Hypothalamus (tissue), 51 donors: ENCODE measurements around the gene TMCO4.

Experiments used
- DNase-seq, 51 donors: peaks; one replicate each; lab custom pipeline; 2025; lab: John Stamatoyannopoulos, UW

Gene TMCO4

DNA sequence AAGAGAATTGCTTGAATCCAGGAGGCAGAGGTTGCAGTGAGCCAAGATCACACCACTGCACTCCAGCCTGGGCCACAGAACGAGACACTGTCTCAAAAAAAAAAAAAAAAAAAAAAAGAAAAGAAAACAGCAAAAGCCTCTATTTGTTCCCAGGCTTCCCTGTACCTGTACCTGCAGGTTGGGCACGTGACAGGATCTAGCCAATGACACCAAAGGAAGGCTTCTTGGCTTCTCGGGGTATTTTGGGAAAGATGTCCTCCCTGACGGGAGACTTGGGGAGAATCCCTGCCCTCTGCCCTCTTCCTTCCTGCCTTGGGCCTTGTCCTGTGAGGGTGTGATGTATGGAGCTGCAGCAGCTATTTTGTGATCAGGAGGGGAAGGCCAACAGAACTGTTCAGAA is 22.8 kb downstream of the TMCO4 start:
- no peak for DNase-seq

DNA sequence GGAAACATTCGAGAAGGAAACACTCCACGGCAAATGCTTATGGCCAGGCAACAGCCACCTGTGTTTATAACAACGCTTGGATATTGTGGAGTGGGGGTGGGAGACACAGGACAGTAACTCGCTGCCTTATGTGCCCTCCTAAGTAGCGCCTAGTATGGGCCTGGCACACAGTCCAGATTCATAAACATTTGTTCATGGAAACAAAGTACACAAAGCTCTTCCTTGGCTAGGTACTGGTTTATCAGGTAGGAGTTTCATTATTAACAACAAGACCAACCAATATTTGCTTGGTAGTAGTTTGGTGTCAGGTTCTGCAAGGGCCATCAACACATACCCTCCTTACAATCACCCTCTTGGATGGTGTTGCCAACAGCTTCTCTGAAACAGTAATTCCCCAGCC is 23.4 kb downstream of the TMCO4 start:
- DNase-seq = no peak

DNA sequence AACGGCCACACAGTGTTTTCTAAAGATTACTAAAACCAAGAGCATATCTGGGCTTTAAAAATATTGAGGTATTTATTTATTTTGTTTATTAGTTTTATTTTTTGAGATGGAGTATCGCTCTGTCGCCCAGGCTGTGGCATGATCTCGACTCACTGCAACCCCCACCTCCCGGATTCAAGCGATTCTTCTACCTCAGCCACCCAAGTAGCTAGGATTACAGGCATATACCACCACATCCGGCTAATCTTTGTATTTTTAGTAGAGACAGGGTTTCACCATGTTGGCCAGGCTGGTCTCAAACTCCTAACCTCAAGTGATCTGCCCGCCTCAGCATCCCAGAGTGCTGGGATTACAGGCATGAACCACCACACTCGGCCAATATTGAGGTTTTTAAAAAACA is 23.9 kb downstream of the TMCO4 start:
- DNase-seq = no peak

DNA sequence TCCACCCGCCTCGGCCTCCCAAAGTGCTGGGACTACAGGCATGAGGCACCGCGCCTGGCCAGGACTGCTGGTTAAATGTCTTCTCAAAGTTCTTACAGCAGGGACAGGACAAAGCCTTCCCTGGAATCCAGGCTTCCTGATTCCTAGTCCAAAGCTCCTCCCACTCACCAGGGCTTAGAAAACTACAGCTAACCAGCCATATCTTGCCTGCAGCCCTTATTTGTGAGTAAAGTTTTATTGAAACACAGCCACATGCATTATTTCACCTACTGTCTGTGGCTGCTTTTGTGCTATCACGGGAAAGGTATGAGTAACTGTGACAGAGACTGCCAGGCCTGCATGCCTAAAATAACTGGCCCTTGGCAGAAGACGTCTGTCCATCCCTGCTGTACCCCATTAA is 24.4 kb downstream of the TMCO4 start:
- no peak for DNase-seq

DNA sequence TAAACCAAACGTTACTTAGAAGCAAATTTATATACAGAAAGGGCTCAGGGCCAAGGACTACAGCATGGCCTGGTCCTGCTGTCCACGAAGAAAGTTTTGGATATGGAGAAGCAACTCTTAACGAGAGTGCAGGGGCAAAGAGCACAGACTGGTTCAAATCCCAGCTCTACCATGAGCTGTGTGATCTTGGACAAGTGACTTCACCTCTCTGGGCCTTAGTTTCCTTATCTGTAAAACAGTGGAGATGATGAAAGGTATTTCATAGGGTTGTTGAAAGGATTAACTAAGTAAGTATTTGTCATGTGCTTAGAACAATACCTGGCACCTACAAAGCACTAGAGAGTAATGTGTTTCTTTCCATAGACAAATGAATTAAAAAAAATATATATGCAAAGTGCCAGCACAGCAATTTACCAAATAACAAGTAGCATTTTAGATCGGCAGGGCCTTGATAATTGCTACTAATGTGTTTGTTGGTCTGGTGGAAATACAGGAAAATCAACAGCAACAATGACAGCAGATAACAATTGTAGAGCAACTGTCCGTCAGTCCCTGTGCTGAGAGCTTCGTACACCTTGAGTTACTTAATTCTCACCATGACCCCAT is 25.4 kb downstream of the TMCO4 start:
- no peak for DNase-seq

DNA sequence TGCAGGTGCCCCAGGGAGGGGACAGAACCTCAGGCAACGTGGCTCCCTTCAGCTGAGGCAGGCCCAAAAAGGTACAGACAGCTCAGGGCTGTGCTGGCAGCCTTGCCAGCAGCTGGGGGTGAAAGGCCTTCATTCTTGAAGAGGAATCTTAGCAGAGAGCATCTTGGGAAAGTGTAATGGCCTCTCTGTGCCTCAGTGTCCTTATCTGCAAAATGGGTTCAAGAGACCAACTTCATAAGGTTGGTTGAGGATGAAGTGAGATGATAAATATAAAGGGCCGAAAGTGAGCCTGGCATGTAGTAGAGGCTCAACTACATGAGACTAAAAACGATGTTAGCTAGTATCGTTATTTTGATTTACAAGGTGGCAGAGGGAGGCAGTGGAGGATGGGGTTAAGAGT is 26.2 kb downstream of the TMCO4 start:
- no peak for DNase-seq

DNA sequence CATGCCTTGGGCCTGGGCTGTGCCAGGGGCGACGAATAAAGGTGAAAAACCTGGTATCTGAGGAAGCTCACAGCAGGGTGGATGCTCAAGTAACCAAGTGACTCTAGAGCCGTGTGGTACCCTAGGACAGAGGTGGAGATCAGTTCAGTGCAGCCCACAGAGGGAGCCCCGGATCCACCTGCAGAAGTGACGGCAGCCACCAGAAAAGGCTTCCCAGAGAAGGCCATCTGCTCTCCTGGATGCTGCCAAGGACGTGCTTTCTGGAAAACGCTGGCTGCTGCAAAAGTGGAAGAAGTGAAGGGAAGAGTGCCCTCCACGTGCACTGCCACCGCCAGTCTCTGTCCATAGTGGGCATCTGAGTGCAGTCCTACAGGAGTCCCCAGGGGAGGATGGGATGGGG is 27.7 kb downstream of the TMCO4 start:
- no peak for DNase-seq

DNA sequence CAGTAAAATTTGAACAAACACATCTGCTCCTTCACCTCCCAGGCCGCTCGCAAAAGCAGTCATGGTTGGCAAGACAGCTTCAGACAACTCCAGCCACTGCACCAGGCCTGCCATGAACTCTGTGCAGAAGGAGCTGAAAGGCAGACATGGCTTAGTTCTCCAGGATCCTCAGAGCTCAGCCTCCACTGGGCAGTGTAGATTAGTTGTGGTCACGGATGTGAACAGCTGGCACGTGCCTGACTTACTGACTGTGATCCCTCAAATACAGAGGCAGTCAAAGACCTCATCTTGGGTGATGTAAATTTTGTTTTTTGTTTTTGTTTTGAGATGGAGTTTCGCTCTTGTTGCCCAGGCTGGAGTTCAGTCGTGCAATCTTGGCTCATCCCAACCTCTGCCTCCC is 28.4 kb downstream of the TMCO4 start:
- DNase-seq = no peak

DNA sequence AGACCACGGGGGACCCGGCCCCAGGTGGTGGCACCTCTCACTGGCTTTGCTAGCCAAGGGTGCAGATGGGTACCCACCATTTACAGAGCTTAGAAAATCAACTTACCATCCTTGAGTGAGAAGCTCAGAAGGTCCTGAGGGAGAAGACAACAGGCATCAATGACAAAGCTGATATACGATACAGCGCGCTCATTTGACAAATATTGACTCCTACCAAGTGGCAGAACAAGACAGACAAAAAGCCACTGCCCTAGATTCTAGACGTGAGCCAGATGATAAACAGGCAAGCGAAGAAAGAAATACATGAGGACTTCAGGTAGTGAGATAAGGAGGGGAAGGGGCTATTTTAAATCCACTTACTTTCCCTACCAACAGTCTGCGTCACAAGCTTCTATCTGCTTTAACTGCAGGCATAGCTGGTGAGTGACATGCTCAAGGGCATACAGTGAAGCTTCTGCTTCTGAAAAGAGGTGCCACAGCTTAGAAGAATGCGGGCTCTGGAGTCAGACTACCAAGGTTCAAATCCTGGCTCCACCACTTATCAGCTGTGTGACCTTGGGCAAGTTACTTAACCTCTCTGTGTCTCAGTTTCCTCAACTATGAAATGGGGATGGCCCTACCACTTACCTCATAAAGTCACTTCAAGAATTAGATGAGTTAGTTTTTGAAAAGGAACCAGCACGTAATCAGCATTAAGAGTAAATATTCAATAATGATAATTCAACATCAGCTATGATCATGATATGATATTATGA is 29.1 kb downstream of the TMCO4 start:
- no peak for DNase-seq

DNA sequence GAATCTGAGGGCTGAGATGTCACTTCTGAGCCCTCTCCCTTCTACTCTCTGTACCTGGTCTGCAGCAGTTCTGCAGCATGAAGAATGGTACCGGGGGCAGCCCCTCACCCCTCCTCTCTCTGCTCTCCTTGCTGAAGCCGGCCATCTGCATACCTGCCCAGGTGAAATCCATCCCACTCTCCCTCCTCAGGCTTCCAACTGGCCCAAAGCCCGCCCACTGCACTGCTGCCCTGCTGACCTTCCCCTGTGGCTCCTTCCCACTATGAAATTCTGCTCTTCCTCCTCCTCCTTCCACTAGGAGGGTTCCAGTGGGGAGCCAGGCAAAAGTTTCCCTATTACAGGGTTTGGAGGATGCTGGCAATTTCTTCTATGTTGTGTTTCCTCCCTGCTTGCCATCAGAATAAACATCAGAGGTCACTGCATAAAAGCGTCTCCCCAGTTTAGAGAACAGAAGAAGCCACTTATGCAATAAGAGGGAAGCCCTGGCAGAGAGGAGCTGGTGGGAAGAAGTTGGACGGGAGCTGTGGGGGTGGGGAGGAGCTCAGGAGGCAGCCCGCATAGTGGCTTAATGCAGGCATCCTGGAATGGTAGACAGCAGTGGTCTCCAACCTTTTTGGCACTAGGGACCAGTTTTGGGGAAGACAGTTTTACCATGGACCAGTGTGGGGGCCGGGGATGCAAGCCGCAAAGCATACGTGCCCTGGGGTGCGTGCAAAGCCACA is 30.3 kb downstream of the TMCO4 start:
- DNase-seq = no peak

DNA sequence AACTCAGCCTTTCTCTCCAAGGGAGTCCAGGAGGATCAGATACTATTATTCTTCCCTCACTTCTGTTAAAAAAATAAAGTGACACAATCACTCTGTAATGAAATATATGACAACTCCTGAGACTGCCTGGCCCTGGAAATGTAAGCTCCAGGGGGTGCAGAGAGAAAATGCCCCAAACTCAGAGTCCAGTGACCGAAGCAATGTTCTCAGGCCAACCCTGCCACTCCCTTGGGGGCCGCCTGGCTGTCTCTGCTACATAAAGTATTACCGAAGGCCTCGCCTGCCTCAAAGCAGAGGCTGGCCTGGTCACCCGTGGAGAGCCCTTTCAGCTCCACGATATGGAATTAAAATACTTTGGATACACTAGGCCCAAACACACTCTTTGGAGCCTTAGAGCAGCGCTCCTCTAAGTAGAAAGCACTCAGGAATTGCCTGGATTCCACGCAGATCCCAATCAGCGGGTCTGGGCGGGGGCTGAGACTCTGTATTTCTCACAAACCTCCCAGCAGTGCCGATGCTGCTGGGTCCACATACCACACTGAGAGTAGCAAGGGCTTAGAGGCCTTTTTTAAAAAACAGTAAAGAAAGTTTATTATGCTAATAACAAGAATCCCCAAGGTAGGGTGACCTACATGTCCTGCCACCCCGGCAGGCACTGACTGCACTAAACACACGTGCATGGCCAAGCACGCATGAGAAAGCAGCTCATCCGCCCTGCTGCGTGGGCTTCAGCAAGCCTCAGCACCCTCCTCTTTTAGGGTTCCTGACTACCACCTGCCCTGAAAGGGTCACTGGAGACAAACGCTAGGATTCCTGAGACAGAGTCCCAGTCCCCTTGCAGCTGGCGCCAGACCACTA is 31.1 kb downstream of the TMCO4 start:
- no peak for DNase-seq

DNA sequence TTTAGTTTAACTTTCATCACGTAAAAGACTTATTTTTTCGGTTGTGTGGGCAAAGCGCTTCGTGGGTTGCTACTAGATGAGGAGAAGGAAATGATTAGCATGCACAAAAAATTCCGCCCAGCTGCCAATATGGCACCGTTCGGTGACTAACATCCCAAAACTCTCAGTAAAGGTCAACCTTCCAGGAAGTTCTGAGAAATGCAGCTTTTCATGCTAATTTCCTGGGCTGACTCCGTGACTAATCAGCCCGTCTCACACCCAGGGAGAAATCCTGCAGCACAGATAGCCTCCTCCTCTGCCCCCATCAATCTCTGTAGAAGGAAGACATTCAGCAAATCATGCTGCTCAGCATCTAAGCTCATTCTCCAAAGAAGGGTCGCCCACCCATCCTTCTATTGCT is 34.1 kb downstream of the TMCO4 start:
- peak in 2 of 51 donors; percentile 41 to 67 for DNase-seq

DNA sequence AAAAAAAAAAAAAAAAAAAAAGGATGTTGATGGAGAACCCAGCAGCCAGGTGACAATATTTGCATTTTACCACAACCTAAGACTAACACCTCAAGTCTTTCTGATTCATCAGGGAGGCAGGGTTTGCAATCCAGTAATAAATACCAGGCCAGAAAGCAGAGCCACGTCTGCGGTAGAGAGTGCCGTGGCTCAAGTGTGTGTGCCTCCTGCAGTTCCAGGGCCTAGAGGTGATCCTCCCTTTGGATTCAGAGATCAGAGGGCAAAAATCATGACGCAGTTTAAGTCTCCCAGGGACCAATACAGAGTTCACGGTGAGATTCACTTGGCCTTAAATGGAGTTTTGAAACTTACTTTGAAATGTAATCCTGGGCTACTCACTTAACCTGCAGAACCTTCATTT is 34.9 kb downstream of the TMCO4 start:
- DNase-seq = no peak

DNA sequence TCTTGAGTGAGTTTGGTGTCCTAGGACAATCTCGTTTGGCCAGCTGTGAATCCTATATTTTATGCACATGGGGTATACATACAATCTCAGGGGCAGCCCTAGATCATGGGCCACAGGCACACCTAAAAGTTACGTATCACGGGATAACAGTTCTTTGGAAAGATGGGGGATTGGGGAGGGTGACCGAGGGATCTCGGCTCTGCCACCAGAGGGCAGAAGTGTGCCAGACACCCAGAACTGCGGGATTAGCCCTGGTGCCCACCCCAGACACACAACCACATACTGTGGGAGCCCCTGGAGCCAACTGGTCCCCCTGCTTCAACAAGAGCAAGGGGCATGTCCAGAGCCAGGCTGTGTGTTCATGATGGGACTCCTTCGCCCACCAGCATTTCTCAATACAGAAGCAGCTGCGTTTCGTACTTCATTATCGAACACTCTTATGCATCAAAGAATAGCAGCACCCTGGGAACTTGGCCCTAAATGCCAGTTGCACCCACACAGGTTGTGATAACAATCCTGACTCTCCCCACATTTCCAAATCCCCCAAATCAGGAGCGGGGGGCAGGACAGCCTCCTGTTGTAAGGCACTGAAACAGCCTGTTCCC is 37.4 kb downstream of the TMCO4 start:
- DNase-seq = peak in 3 of 51 donors; percentile 3 to 6 (median 4)

DNA sequence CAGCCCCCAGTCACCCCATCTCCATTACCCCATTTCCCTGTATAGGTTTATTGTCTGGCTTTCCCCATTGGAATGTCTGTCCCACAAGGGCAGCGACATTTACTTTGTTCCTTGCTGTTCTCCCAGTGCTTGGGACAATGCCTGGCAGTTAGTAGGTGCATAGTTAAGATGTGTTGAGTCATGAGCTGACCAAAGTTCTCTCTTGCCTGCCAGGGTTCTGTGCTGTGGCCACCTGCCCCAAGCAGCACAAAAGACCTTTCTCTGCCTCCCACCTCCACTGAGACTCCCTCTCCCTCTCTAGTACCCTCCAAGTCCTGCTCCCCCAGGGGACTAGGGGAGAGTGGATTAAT is 40.0 kb downstream of the TMCO4 start:
- no peak for DNase-seq

DNA sequence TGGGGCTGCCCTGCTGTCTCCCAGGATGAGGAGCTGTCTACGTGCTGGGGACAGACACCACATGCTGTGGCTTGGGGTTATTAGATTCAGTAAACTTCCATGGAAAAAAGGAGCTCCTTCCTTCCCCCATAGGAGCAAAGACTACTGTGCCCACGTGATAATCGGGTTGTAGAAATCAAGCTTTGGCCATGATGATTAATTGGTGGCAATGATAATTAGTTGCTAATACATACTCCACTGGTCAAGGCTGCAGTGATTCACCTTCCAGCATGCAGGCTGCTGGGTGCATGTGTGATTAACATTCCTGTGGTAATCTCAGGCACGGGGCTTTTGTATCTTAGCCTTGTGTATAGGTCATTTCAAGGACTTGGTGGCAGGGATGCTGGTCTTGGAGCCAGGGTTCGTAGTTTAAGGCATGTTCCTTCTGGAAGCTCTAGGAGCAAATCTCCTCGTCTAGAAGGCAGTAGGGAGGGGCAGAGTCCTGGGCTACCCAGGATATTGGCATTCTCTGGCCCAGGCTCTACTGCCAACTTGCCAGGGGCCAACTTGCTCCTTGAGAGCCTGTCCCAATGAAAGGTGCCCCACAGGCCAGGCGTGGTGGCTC is 41.4 kb downstream of the TMCO4 start:
- no peak for DNase-seq

DNA sequence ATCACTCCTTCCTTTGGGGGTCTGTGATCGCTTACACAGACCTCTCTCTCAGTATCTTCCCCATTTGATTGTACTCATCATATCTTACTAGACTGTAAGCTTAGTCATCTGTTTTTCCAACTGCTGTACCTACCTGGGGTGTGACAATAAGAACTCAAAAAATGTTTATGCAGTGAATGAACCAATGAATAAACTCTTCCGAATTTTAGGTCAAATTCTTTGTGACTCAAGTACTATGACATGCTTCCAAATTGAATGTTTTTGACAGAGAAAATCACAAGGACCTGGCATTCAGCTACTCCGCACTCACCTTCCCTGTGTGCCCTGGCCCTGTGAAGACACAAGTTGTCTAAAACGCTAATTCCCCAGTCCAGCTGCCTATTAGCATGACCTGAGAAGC is 42.1 kb downstream of the TMCO4 start:
- no peak for DNase-seq

DNA sequence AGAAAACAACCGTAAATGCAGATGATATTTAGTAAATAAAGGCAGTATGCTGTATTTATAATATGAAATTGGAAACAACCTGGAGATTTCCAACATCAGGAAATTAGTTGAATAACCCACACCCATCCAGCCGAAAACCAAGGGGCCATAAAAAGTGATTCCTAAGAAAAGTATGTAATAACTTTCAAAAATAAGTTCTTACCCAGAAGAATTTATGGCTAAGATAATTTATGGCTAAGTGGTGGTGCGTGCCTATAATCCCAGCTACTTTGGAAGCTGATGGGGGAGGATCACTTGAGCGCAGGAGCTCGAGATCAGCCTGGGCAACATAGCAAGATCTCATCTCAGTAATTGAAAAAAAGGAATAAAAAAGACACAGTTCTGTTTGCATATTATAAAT is 43.2 kb downstream of the TMCO4 start:
- DNase-seq = no peak

DNA sequence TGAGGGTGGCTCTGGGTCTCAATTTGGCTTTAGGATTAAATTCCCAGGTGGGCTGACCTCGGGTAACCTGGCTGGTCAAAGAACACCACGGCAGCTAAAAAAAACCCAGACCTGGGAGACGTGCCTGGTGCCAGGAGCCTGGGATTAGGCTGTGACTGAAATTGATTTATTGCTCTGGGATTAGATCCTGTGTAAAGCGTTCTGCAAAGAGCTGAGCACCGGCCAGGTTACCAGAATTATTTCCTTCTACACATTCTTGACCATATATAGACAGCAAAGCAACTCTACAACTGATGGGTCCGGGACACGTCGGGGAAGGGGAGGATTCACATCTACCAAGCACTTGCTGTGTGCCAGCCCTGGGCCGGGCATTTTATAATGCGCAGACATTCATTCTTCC is 45.2 kb downstream of the TMCO4 start:
- DNase-seq = no peak

DNA sequence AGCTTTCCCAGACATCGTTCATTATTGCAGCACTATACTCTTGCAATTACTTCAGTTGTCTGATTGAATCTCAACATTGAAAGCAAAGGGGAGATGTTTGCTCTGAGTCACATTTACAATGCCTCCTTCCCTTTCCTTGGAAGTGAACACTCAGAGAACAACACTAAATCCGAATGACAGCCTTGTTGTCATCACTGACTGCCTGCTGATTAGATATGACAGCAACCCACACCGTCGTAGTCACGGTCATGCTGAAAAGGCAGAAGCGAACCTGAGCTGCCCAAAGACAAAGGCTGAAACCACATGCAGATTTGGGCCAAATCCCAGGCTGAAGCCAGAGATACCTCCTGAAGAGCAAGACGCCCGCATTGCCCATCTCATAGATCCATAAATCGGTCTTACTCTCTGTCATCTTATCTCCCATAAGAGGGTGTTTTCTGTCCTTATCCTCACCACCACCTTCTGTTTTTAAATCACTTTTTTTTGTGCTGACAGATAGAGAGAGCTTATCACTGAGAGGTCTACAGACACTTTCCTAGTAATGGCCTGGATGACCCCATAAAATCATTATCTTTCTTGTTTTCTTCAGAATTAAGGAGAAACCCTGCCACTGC is 47.5 kb downstream of the TMCO4 start:
- DNase-seq = peak in 1 of 51 donors; percentile 23
